ENCODE results near the gene PDCD4.

Gene PDCD4

DNA sequence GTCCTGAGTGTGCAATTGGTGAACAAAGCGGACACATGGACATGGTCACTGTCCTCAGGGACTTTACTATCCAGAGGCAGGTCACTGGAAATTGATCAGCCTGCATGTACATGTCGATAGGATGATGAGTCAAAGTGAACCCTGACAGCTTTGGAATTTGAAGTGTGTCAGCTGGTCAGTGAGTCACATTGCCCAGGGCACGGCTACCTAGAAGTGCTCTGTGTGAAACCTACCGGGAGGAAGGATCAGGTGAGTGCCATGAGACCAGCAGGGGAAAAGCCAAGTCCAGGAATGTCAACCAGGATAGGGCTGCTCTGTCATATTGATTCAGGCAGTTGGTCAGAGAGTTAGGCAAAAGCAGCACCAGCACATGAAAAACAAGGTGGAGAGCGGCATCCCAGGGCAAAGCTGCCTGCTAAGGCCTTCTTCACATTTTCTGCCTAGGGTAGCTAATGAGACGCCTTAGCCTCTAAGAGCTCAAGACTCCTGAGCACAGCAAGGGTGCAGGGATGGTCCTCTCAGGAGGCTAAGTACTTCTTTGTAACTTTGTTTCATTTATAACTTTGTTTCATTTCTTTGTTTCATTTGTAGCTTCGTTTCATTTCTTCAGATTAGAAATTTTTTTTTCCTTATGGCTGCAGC is 19.4 kb upstream of the PDCD4 start:
- H3K9me3 ChIP-seq (replicated peaks; ENCODE audit: insufficient read depth, low read length): no peaks in the 10 kb centered on the region
- no peaks in the 10 kb centered on the region for H3K79me2 ChIP-seq (ENCODE audit: low read length)
- H3K36me3 ChIP-seq (replicated peaks; ENCODE audit: insufficient read depth, low read length): no peaks in the 10 kb centered on the region
- H3K4me2 ChIP-seq (ENCODE audit: low read depth, low read length): peak overlapping the region; percentile 53
- TF ChIP-seq EZH2 (optimal IDR thresholded peaks at IDR 0.05; ENCODE audit: low read depth, low read length) (no peak), EZH2phosphoT487 (IDR thresholded peaks at IDR 0.05; ENCODE audit: low read length) (no peak)
- TF ChIP-seq, protein P1, sequence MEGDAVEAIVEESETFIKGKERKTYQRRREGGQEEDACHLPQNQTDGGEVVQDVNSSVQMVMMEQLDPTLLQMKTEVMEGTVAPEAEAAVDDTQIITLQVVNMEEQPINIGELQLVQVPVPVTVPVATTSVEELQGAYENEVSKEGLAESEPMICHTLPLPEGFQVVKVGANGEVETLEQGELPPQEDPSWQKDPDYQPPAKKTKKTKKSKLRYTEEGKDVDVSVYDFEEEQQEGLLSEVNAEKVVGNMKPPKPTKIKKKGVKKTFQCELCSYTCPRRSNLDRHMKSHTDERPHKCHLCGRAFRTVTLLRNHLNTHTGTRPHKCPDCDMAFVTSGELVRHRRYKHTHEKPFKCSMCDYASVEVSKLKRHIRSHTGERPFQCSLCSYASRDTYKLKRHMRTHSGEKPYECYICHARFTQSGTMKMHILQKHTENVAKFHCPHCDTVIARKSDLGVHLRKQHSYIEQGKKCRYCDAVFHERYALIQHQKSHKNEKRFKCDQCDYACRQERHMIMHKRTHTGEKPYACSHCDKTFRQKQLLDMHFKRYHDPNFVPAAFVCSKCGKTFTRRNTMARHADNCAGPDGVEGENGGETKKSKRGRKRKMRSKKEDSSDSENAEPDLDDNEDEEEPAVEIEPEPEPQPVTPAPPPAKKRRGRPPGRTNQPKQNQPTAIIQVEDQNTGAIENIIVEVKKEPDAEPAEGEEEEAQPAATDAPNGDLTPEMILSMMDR (IDR thresholded peaks at IDR 0.05; ENCODE audit: low read length): no peak
- peaks cover 44% of the 10 kb centered on the region for H3K4me1 ChIP-seq (ENCODE audit: low read length)
- H4K20me1 ChIP-seq (ENCODE audit: insufficient read depth, low read length): no peaks in the 10 kb centered on the region
- DNase-seq: peak; percentile 38
- H3K9me2 ChIP-seq (replicated peaks; ENCODE audit: insufficient read depth, low read length): no peaks in the 10 kb centered on the region
- peak overlapping the region; percentile 7; the same call in 1 of the 2 replicates for H3K9ac ChIP-seq (ENCODE audit: low read length)
- H3K27me3 ChIP-seq (replicated peaks; ENCODE audit: insufficient read depth, low read length): no peaks in the 10 kb centered on the region
- peak overlapping the region; percentile 51 for H2AFZ ChIP-seq (ENCODE audit: low read length)
- peaks cover 11% of the 10 kb centered on the region for H3F3A ChIP-seq (ENCODE audit: insufficient read depth, low read length)
- peak overlapping the region; percentile 17; the same call in 1 of the 2 replicates for H3K4me3 ChIP-seq (ENCODE audit: low read length)
- peak overlapping the region; percentile 38; the same call in 1 of the 2 replicates for H3K27ac ChIP-seq (ENCODE audit: low read length)

DNA sequence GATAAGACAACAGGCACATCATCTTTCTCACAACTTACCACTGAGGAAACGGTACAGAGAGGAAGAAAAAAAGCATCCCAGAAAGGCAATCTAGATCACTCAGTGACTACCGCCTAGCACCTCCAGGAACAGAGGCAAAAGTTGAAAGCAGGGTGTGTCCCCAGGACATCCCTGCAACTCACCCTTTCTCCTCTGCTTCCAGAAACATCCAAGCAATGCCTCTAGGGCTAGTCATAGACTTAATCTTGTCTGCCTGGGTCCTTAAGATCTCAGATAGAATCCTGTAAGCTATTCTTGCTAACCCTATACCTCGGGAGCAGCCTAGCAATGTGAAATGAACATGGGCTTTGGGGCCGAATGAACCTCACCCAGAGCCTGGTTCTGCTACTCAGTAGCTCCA is 18.8 kb upstream of the PDCD4 start:
- Histone ChIP-seq H3K9me3 (replicated peaks; ENCODE audit: insufficient read depth, low read length) (no peaks in the 10 kb centered on the region), H3K27ac (ENCODE audit: low read length) (peak overlapping the region; percentile 38; the same call in 1 of the 2 replicates), H3K36me3 (replicated peaks; ENCODE audit: insufficient read depth, low read length) (no peaks in the 10 kb centered on the region), H2AFZ (ENCODE audit: low read length) (peak overlapping the region; percentile 51), H3F3A (ENCODE audit: insufficient read depth, low read length) (peaks cover 17% of the 10 kb centered on the region), H3K9me2 (replicated peaks; ENCODE audit: insufficient read depth, low read length) (no peaks in the 10 kb centered on the region), H3K4me3 (ENCODE audit: low read length) (peak overlapping the region; percentile 17; the same call in 1 of the 2 replicates), H3K4me2 (ENCODE audit: low read depth, low read length) (peak overlapping the region; percentile 53), H3K4me1 (ENCODE audit: low read length) (peaks cover 50% of the 10 kb centered on the region), H3K9ac (ENCODE audit: low read length) (peak overlapping the region; percentile 7; the same call in 1 of the 2 replicates), H3K79me2 (ENCODE audit: low read length) (no peaks in the 10 kb centered on the region), H3K27me3 (replicated peaks; ENCODE audit: insufficient read depth, low read length) (no peaks in the 10 kb centered on the region), H4K20me1 (ENCODE audit: insufficient read depth, low read length) (no peaks in the 10 kb centered on the region)
- no peak for DNase-seq
- TF ChIP-seq, protein P1 (IDR thresholded peaks at IDR 0.05; ENCODE audit: low read length): no peak
- TF ChIP-seq EZH2 (optimal IDR thresholded peaks at IDR 0.05; ENCODE audit: low read depth, low read length) (no peak), EZH2phosphoT487 (IDR thresholded peaks at IDR 0.05; ENCODE audit: low read length) (no peak)

DNA sequence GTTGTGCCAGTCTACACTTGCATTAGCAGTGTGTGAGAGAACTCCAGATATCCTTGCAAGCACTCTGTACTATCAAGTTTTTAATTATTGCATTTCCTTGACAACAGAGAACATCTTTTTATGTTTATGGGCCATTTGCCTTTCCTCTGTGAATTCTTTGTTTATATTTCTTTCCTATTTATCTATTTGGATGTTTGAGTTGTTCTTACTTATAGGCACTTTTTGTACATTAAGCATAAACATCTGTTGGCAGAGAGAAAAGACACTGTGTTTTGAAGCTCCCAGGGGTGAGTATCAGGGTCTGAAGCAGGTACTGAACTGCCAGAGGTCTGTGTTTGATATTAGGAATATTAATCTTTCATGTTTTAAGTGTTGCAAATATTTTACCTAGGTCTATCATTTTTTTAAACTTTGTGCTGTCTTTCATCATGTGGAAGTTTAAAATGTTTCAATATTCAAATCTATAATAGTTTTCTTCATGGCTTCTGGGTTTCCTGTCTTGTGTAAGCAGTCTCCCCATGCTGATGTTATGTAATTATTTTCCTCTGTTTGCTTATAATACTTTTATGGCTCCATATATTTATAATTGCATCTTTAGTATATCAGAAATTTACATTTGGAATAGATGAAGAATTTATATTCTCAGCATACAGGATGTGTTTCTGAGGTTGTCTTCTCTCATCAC is 17.7 kb upstream of the PDCD4 start:
- TF ChIP-seq EZH2 (optimal IDR thresholded peaks at IDR 0.05; ENCODE audit: low read depth, low read length) (no peak), EZH2phosphoT487 (IDR thresholded peaks at IDR 0.05; ENCODE audit: low read length) (no peak)
- TF ChIP-seq, protein P1 (IDR thresholded peaks at IDR 0.05; ENCODE audit: low read length): no peak
- Histone ChIP-seq H3K4me3 (ENCODE audit: low read length) (no peak overlapping the region), H3K36me3 (replicated peaks; ENCODE audit: insufficient read depth, low read length) (no peaks in the 10 kb centered on the region)

More for the DNA sequence above, 17.7 kb upstream of the PDCD4 start:
- Histone ChIP-seq H3K4me2 (ENCODE audit: low read depth, low read length) (no peak overlapping the region), H3K4me1 (ENCODE audit: low read length) (peaks cover 60% of the 10 kb centered on the region), H3F3A (ENCODE audit: insufficient read depth, low read length) (peaks cover 26% of the 10 kb centered on the region), H3K27me3 (replicated peaks; ENCODE audit: insufficient read depth, low read length) (no peaks in the 10 kb centered on the region), H3K79me2 (ENCODE audit: low read length) (no peaks in the 10 kb centered on the region), H3K9me2 (replicated peaks; ENCODE audit: insufficient read depth, low read length) (no peaks in the 10 kb centered on the region), H4K20me1 (ENCODE audit: insufficient read depth, low read length) (no peaks in the 10 kb centered on the region), H2AFZ (ENCODE audit: low read length) (no peak overlapping the region), H3K9me3 (replicated peaks; ENCODE audit: insufficient read depth, low read length) (no peaks in the 10 kb centered on the region), H3K9ac (ENCODE audit: low read length) (no peak overlapping the region), H3K27ac (ENCODE audit: low read length) (no peak overlapping the region)
- DNase-seq: no peak

All from MM.1S (cell line).